Fibroblast of pulmonary artery (primary cell): ENCODE measurements around the gene LTC4S.

Experiments
- DNase-seq: peaks from one replicate; pipeline ENCODE4 v3.0.0-alpha.2; 2010; ENCODE audit warnings: low read depth
- H3K4me3 ChIP-seq: replicated peaks from 2 replicates; pipeline ENCODE4 v1.5.1; 2011; ENCODE audit warnings: low read depth, mild to moderate bottlenecking, control low read depth, low read length, moderate library complexity
- CTCF ChIP-seq: IDR thresholded peaks from 2 replicates; pipeline ENCODE4 v1.5.1; 2011; ENCODE audit warnings: mild to moderate bottlenecking, control low read depth, low read length, inconsistent platforms; ENCODE audit errors: missing control alignments

The LTC4S gene

GRCh38 chr5:179765400-179765799 lies 28.4 kb upstream of the LTC4S start:
- DNase-seq: peak; percentile 90
- TF ChIP-seq CTCF: no peak
- no peak overlapping the region for H3K4me3 ChIP-seq

- no peak overlapping the region for H3K4me3 ChIP-seq
- no peak for TF ChIP-seq CTCF
- peak; percentile 44 for DNase-seq
Measured at GRCh38 chr5:179766021-179766725, 27.6 kb upstream of the LTC4S start.

- peak; percentile 25 for DNase-seq
- no peak for TF ChIP-seq CTCF
- H3K4me3 ChIP-seq: no peak overlapping the region
Measured at GRCh38 chr5:179766726-179767455, 26.9 kb upstream of the LTC4S start.

- DNase-seq: no peak
- TF ChIP-seq CTCF: no peak
Measured at GRCh38 chr5:179767496-179768100, 26.2 kb upstream of the LTC4S start.

GRCh38 chr5:179768326-179769085 lies 25.3 kb upstream of the LTC4S start:
- DNase-seq: no peak
- no peak overlapping the region for H3K4me3 ChIP-seq

More at GRCh38 chr5:179767496-179768100, 26.2 kb upstream of the LTC4S start:
- no peak overlapping the region for H3K4me3 ChIP-seq

More at GRCh38 chr5:179768326-179769085, 25.3 kb upstream of the LTC4S start:
- TF ChIP-seq CTCF: peak; percentile 18
